ENCODE data around the gene AGBL1.

AGBL1 gene

DNA sequence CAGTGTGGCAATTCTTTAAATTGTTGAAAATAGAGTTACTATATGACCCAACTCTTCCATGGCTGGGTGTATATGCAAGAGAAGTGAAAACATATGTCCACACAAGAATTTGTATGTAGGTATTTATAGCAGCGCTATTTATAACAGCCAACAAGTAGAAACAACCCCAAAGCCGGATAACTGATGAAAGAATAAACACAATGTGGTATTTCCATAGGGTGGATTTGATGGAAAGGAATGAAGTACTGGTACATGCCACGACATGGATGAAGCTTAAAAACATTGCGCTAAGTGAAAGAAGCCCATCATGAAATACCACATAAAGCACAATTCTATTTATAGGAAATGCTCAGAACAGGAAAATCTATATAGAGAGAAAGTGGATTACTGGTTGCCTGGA lies 554.5 kb downstream of the AGBL1 start:
- no peak for DNase-seq (ENCODE audit: extremely low spot score)
- ChIA-PET CTCF (interaction anchor here (0.6 to 1.4 kb wide), 2 partner anchors 11 to 21 kb away, joined by 3 read pairs; no protein-coding TSS in a partner anchor), POLR2A (no interaction called here)
- TF ChIP-seq, protein P1, sequence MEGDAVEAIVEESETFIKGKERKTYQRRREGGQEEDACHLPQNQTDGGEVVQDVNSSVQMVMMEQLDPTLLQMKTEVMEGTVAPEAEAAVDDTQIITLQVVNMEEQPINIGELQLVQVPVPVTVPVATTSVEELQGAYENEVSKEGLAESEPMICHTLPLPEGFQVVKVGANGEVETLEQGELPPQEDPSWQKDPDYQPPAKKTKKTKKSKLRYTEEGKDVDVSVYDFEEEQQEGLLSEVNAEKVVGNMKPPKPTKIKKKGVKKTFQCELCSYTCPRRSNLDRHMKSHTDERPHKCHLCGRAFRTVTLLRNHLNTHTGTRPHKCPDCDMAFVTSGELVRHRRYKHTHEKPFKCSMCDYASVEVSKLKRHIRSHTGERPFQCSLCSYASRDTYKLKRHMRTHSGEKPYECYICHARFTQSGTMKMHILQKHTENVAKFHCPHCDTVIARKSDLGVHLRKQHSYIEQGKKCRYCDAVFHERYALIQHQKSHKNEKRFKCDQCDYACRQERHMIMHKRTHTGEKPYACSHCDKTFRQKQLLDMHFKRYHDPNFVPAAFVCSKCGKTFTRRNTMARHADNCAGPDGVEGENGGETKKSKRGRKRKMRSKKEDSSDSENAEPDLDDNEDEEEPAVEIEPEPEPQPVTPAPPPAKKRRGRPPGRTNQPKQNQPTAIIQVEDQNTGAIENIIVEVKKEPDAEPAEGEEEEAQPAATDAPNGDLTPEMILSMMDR (IDR thresholded peaks at IDR 0.05; ENCODE audit: control extremely low read depth, extremely low read depth, low read depth, missing control alignments): no peak

DNA sequence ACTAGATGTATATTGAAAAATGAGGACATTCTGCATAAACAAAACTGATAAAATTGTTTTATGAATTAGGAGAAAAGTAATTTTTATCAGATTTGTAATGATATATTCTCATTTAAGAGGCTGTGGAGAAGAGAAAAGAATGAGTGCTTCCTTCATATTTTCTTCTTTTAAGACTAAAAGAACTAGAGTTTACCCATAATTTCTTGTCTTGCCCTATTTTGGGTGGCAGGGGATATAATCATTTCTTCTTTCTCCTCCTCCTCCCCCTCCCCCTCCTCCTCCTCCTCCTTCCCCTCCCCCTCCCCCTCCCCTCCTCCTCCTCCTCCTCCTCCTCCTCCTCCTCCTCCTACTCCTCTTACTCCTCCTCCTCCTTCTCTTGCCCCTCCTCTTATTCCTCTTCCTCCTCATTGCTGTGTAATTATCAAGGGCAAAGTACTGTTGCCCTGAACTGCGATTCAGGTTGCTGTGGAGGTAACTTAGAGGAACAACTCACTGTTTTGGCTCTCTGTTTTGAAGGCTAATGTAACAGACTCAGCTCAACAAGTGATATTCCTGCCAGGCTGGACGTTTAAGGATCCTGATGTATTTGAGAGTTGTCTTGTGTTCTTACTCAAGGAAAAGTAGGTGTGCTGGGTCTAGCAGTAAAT lies 555.4 kb downstream of the AGBL1 start:
- TF ChIP-seq, protein P1 (IDR thresholded peaks at IDR 0.05; ENCODE audit: control extremely low read depth, extremely low read depth, low read depth, missing control alignments): no peak
- CTCF ChIA-PET: no interaction called here
- DNase-seq (ENCODE audit: extremely low spot score): no peak
- POLR2A ChIA-PET: no interaction called here

DNA sequence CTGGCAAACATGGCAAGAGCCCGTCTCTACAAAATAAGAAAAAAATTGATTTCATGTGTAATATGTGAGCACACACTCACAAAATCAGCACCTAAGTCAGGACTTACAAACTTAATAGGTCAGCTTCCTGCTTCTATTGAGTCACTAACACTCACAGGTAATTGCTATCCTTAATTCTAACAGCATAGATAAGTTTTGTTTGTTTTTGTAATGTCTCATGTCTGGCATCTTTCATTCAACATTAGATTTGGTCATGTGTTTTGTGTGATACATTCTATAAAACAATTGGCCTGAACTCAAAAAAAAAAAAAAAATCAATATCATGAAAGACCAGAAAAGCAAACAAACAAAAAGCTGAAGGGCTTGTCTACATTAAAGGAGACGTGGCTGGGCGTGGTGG lies 564.7 kb downstream of the AGBL1 start:
- ChIA-PET CTCF (interaction anchor here (1.0 kb wide), 1 partner anchor 9 kb away, joined by 3 read pairs; no protein-coding TSS in a partner anchor), POLR2A (no interaction called here)
- TF ChIP-seq, protein P1 (IDR thresholded peaks at IDR 0.05; ENCODE audit: control extremely low read depth, extremely low read depth, low read depth, missing control alignments): no peak
- no peak for DNase-seq (ENCODE audit: extremely low spot score)

DNA sequence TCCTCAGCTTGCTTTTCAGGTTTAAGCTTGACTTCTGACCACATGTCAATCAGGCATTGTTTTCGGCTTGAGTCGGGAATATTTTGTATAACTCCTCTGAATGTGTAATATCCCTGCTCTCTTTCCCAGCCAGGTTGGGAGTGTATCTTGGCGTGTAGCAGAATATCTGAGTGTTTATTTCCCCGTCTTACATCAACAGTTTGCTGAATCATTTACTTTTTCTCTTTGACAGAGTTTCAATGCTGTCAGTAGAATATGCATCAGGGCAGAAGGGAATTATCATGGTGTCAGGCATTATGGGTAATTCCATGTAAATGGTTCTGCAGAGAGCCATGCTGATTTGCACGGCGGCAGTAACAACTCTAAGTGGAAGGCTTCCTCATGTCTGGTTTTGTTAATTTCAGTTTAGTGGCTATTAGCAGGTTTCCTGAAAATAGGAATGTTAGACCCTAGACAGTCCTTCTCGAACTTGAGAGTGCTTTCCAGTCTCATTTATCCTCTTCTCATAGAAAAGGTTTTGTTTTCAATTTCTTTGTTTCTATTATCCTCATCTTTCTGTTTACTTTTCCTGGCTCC lies 566.3 kb downstream of the AGBL1 start:
- DNase-seq (ENCODE audit: extremely low spot score): no peak
- TF ChIP-seq, protein P1 (IDR thresholded peaks at IDR 0.05; ENCODE audit: control extremely low read depth, extremely low read depth, low read depth, missing control alignments): no peak
- CTCF ChIA-PET: interaction anchor here (0.9 kb wide), 1 partner anchor 12 kb away, joined by 3 read pairs; no protein-coding TSS in a partner anchor
- POLR2A ChIA-PET: no interaction called here

DNA sequence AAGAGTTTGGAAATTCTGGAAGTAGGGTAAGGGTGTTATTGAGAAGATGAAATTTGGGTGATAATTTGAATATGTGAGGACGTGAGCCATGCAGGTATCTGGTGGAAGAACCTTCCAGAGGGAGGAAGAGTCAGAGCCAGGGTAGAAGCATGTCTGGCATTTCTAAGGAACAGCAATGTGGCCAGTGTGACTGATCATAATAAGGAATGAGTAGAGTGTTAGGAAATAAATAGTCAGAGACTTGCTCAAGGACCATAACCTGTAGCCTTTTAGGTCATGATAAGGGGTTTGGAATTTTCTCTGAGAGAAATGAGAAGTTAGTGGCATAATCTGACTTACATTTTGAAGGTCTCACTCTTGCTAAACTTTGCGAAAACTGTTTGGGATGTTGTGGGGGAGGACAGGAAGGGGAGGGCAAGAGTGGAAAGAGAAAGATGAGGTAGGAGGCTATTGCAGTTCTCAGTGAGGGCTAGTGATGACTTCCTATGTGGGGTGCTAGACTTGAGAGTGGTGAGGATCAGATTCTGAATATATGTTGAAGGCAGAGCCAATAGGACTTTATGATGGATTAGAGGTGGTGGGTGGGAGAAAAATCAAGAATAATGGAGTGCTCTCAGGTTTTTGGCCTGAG lies 568.3 kb downstream of the AGBL1 start:
- DNase-seq (ENCODE audit: extremely low spot score): no peak
- TF ChIP-seq, protein P1 (IDR thresholded peaks at IDR 0.05; ENCODE audit: control extremely low read depth, extremely low read depth, low read depth, missing control alignments): no peak
- POLR2A ChIA-PET: no interaction called here
- CTCF ChIA-PET: no interaction called here

DNA sequence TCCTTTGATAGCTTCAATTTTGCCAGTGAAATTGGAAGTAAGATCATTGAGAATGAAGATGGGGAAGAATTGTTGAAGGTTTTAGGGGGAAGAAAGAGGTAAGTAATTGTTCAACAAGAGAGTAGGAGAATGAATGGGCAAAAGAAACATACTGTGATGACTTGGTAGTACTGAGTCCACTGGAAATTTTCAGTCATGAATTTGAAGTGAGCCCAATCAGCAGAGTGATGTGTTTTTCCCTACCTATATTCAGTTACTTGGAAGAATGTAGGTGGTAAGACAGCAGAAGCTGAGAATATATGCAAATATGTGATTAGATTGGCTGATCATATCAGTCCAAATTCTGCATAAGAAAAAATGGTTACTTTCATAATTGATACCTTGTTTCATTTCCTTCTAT lies 569.6 kb downstream of the AGBL1 start:
- TF ChIP-seq, protein P1 (IDR thresholded peaks at IDR 0.05; ENCODE audit: control extremely low read depth, extremely low read depth, low read depth, missing control alignments): no peak
- no peak for DNase-seq (ENCODE audit: extremely low spot score)
- CTCF ChIA-PET: no interaction called here
- POLR2A ChIA-PET: no interaction called here

All from GM10248 (cell line).